GM18867 (cell line): ENCODE data around the gene ICE1.
"Not testable (repeated sequence)": the region's sequence is repeated elsewhere in the genome, so short reads cannot be mapped to it uniquely, and the experiment has no call there.

Source experiments
- ATAC-seq: cut with Tn5 transposase; IDR thresholded peaks from one replicate; pipeline ENCODE4 v1.9.1; 2021; ENCODE audit warnings: mild to moderate bottlenecking, moderate library complexity; ENCODE audit not compliant: unreplicated experiment

The ICE1 gene

GRCh38 chr5:5395093-5395492 lies 27.4 kb upstream of the ICE1 start:
- ATAC-seq = not testable (repeated sequence)

- ATAC-seq = no peak
These were observed 24.4 kb upstream of the ICE1 start for GRCh38 chr5:5398071-5398470.

- no peak for ATAC-seq
These were observed 21.4 kb upstream of the ICE1 start for GRCh38 chr5:5401095-5401494.

- no peak for ATAC-seq
These were observed 18.7 kb upstream of the ICE1 start for GRCh38 chr5:5403741-5404140.

- ATAC-seq = no peak
These were observed 18.1 kb upstream of the ICE1 start for GRCh38 chr5:5404381-5404780.

GRCh38 chr5:5405441-5405840 lies 17.0 kb upstream of the ICE1 start:
- no peak for ATAC-seq

GRCh38 chr5:5407924-5408323 lies 14.6 kb upstream of the ICE1 start:
- ATAC-seq = no peak

GRCh38 chr5:5409151-5409810 lies 13.2 kb upstream of the ICE1 start:
- no peak for ATAC-seq

- not testable (repeated sequence) for ATAC-seq
These were observed 8.6 kb upstream of the ICE1 start for GRCh38 chr5:5413856-5414255.

GRCh38 chr5:5414999-5415398 lies 7.5 kb upstream of the ICE1 start:
- no peak for ATAC-seq

- ATAC-seq = no peak
These were observed 5.7 kb upstream of the ICE1 start for GRCh38 chr5:5416733-5417132.

GRCh38 chr5:5418006-5418405 lies 4.5 kb upstream of the ICE1 start:
- no peak for ATAC-seq

- ATAC-seq = no peak
These were observed 3.7 kb upstream of the ICE1 start for GRCh38 chr5:5418764-5419163.

- ATAC-seq = no peak
These were observed 2.9 kb upstream of the ICE1 start for GRCh38 chr5:5419291-5420210.

- ATAC-seq = no peak
These were observed 2.2 kb upstream of the ICE1 start for GRCh38 chr5:5420251-5420650.

- ATAC-seq = peak; percentile 4
These were observed 1.1 kb upstream of the ICE1 start for GRCh38 chr5:5421149-5421960.

- ATAC-seq = peak; percentile 17
These were observed 490 bp downstream of the ICE1 start for GRCh38 chr5:5422819-5423515.

GRCh38 chr5:5423586-5423985 lies 1.1 kb downstream of the ICE1 start:
- no peak for ATAC-seq

- ATAC-seq = no peak
These were observed 2.3 kb downstream of the ICE1 start for GRCh38 chr5:5424736-5425135.

GRCh38 chr5:5430136-5430535 lies 7.7 kb downstream of the ICE1 start:
- no peak for ATAC-seq
